ENCODE measurements around the gene CCNO.

GRCh38 chr5:55191165-55191564 is 42.2 kb downstream of the CCNO start:
- TF ChIP-seq CTCF (IDR thresholded peaks at IDR 0.05) (no peak), EP300 (IDR thresholded peaks at IDR 0.05) (no peak), POLR2A (IDR thresholded peaks at IDR 0.05) (no peak)

All from sigmoid colon (tissue), 4 donors.